Hepatocyte (in vitro differentiated cells): ENCODE results near the gene MBNL1. TPM values are rescaled to one million over a fixed set of nuclear protein-coding genes. Genes with fewer than 3 reads are reported as not detected.
"Not testable (repeated sequence)": the region's sequence is repeated elsewhere in the genome, so short reads cannot be mapped to it uniquely, and the experiment has no call there.

Source experiments
- DNase-seq: peaks from one replicate; pipeline ENCODE4 v3.0.0-alpha.2; 2016; ENCODE audit warnings: low spot score
- H2AFZ ChIP-seq: fragments of 200-600 bp; sonication (generic); 2 replicates; pipeline ENCODE4 v1.6.0; 2016; ENCODE audit warnings: antibody characterized with exemption, mild to moderate bottlenecking
- H3K27ac ChIP-seq: fragments of 200-600 bp; sonication (generic); 2 replicates; pipeline ENCODE4 v1.5.1; 2016; ENCODE audit warnings: mild to moderate bottlenecking
- H3K27me3 ChIP-seq: fragments of 200-600 bp; sonication (generic); 2 replicates; pipeline ENCODE4 v1.6.1; 2016
- H3K36me3 ChIP-seq: fragments of 200-600 bp; sonication (generic); replicated peaks from 2 replicates; pipeline ENCODE4 v1.5.1; 2016; ENCODE audit warnings: low read depth; ENCODE audit not compliant: insufficient read depth
- H3K4me1 ChIP-seq: fragments of 200-600 bp; sonication (generic); 2 replicates; pipeline ENCODE4 v1.5.1; 2016; ENCODE audit warnings: mild to moderate bottlenecking, moderate library complexity; ENCODE audit not compliant: insufficient read depth
- H3K4me2 ChIP-seq: fragments of 200-600 bp; sonication (generic); 2 replicates; pipeline ENCODE4 v1.6.0; 2016
- H3K4me3 ChIP-seq: fragments of 200-600 bp; sonication (generic); 2 replicates; pipeline ENCODE4 v1.5.1; 2016; ENCODE audit warnings: mild to moderate bottlenecking
- H3K79me2 ChIP-seq: fragments of 200-600 bp; sonication (generic); 2 replicates; pipeline ENCODE4 v1.6.0; 2017; ENCODE audit warnings: mild to moderate bottlenecking
- H3K9me2 ChIP-seq: fragments of 200-600 bp; sonication (generic); replicated peaks from 2 replicates; pipeline ENCODE4 v1.6.0; 2017; ENCODE audit warnings: mild to moderate bottlenecking; ENCODE audit not compliant: insufficient read depth
- H3K9me3 ChIP-seq: fragments of 200-600 bp; sonication (generic); 2 replicates; pipeline ENCODE4 v1.5.1; 2016; ENCODE audit warnings: low read depth, mild to moderate bottlenecking
- H4K20me1 ChIP-seq: fragments of 200-600 bp; sonication (generic); 2 replicates; pipeline ENCODE4 v1.6.0; 2016; ENCODE audit warnings: mild to moderate bottlenecking; ENCODE audit not compliant: insufficient read depth, poor library complexity, severe bottlenecking
- CTCF ChIP-seq: fragments of 200-600 bp; sonication (generic); IDR thresholded peaks from 2 replicates; pipeline ENCODE4 v1.5.1; 2016; ENCODE audit warnings: antibody characterized with exemption, mild to moderate bottlenecking; ENCODE audit not compliant: poor library complexity
- EZH2 ChIP-seq: fragments of 200-600 bp; sonication (generic); IDR thresholded peaks from 2 replicates; pipeline ENCODE4 v1.6.1; 2016; ENCODE audit warnings: antibody characterized with exemption, mild to moderate bottlenecking, borderline replicate concordance
- EZH2phosphoT487 ChIP-seq: fragments of 200-600 bp; sonication (generic); IDR thresholded peaks from one replicate; pipeline ENCODE4 v1.6.1; 2018; ENCODE audit warnings: antibody characterized with exemption, mild to moderate bottlenecking, low read depth, moderate library complexity; ENCODE audit not compliant: unreplicated experiment, severe bottlenecking
- WGBS: methylation state at CpG from one replicate; pipeline ENCODE4 v1.1.6; 2016; ENCODE audit warnings: low lambda C conversion rate; ENCODE audit errors: missing lambda C conversion rate; 5-methylcytosine and 5-hydroxymethylcytosine counted together
- polyA plus RNA-seq: library from polyadenylated mRNA; unstranded; fragments of >200 nt; fragmentation: Nextera tagmentation; extraction: Ambion mirVana; gene quantifications from 2 replicates; pipeline ENCODE4 v1.2.1, GENCODE V29; 2016
- total RNA-seq: library from RNA; depleted of rRNA; stranded (reverse); fragments of >200 nt; gene quantifications from 2 replicates; pipeline ENCODE4 v1.2.3, GENCODE V29; 2014

Gene MBNL1
- total and polyA plus RNA-seq, 2 experiments from 2014 or later, result 20.5 to 104 TPM

- no peaks in the 10 kb centered on the region for H3K9me2 ChIP-seq
- no peaks in the 10 kb centered on the region for H3K9me3 ChIP-seq
- peaks cover 8% of the 10 kb centered on the region for H3K4me1 ChIP-seq
- WGBS, result 90% methylated on average over 6 of the region's 6 CpGs
- H3K79me2 ChIP-seq, result peaks cover 81% of the 10 kb centered on the region
- no peaks in the 10 kb centered on the region for H3K27me3 ChIP-seq
- DNase-seq, result no peak
- no peak overlapping the region for H3K27ac ChIP-seq
- no peak overlapping the region for H3K4me3 ChIP-seq
- no peaks in the 10 kb centered on the region for H3K36me3 ChIP-seq
- no peak overlapping the region for H2AFZ ChIP-seq
- no peak for TF ChIP-seq EZH2phosphoT487
- no peak for TF ChIP-seq CTCF
- no peak for TF ChIP-seq EZH2
- H3K4me2 ChIP-seq, result no peak overlapping the region
- peaks cover 12% of the 10 kb centered on the region for H4K20me1 ChIP-seq
These were observed 170.0 kb downstream of the MBNL1 start for GRCh38 chr3:152438706-152439105.

- not testable (repeated sequence) for H3K9me3 ChIP-seq, DNase-seq, H3K9me2 ChIP-seq, H3K36me3 ChIP-seq, H3K4me1 ChIP-seq, H3K27me3 ChIP-seq, H3K4me2 ChIP-seq, H3K27ac ChIP-seq, H2AFZ ChIP-seq, H3K4me3 ChIP-seq
- 82% methylated on average over 5 of the region's 5 CpGs for WGBS
- Histone ChIP-seq H3K79me2 (peaks cover 69% of the 10 kb centered on the region), H4K20me1 (peaks cover 12% of the 10 kb centered on the region)
These were observed 171.5 kb downstream of the MBNL1 start for GRCh38 chr3:152440243-152440642.

GRCh38 chr3:152443212-152444023 is 174.7 kb downstream of the MBNL1 start:
- Histone ChIP-seq H3K27ac (no peak overlapping the region), H3K9me3 (no peaks in the 10 kb centered on the region), H3K79me2 (peaks cover 51% of the 10 kb centered on the region), H3K27me3 (no peaks in the 10 kb centered on the region), H4K20me1 (peaks cover 7% of the 10 kb centered on the region), H3K4me1 (no peaks in the 10 kb centered on the region), H3K9me2 (no peaks in the 10 kb centered on the region), H3K4me2 (no peak overlapping the region), H3K4me3 (no peak overlapping the region), H2AFZ (no peak overlapping the region), H3K36me3 (no peaks in the 10 kb centered on the region)
- DNase-seq, result no peak
- WGBS, result 83% methylated on average over 3 of the region's 3 CpGs
- TF ChIP-seq EZH2 (no peak), EZH2phosphoT487 (no peak), CTCF (no peak)

- DNase-seq, result peak; percentile 47
- no peak overlapping the region for H3K27ac ChIP-seq
- TF ChIP-seq CTCF, result peak; percentile 81
- TF ChIP-seq EZH2, result no peak
- no peak for TF ChIP-seq EZH2phosphoT487
- no peak overlapping the region for H3K4me3 ChIP-seq
- H3K9me3 ChIP-seq, result no peaks in the 10 kb centered on the region
- H3K9me2 ChIP-seq, result no peaks in the 10 kb centered on the region
- peaks cover 44% of the 10 kb centered on the region for H3K79me2 ChIP-seq
- 37% methylated on average over 8 of the region's 8 CpGs for WGBS
- no peaks in the 10 kb centered on the region for H3K27me3 ChIP-seq
- peaks cover 2% of the 10 kb centered on the region for H4K20me1 ChIP-seq
- no peak overlapping the region for H2AFZ ChIP-seq
- no peaks in the 10 kb centered on the region for H3K36me3 ChIP-seq
- H3K4me2 ChIP-seq, result no peak overlapping the region
- no peaks in the 10 kb centered on the region for H3K4me1 ChIP-seq
These were observed 175.4 kb downstream of the MBNL1 start for GRCh38 chr3:152444029-152444641.
